Suprapubic skin (tissue), 4 donors: ENCODE results near the gene HABP4.

ENCODE experiments used
- EP300 ChIP-seq: sonication (generic); formaldehyde crosslinking; IDR thresholded peaks from one replicate; pipeline ENCODE4 v1.6.1; 2017; ENCODE audit warnings: antibody characterized with exemption
- POLR2A ChIP-seq, 2 donors: fragments of 450-650 bp; IDR thresholded peaks; one replicate each; pipeline ENCODE4 v1.6.1; 2017; ENCODE audit warnings: antibody characterized with exemption in 2 of 2, mild to moderate bottlenecking in 2 of 2, moderate library complexity in 2 of 2
- POLR2AphosphoS5 ChIP-seq, 3 donors: sonication (generic); formaldehyde crosslinking; IDR thresholded peaks; one replicate each; pipeline ENCODE4 v1.6.1; 2017; ENCODE audit warnings: antibody characterized with exemption in 3 of 3
- TF ChIP-seq, protein P1 (sequence below), 2 donors: fragments of 200-600 bp in 1 of 2; fragments of 450-650 bp in 1 of 2; sonication (generic) in 1 of 2; IDR thresholded peaks; one replicate each; pipeline ENCODE4 v1.5.1; 2016 to 2019; ENCODE audit warnings: antibody characterized with exemption in 2 of 2, mild to moderate bottlenecking in 1 of 2, moderate library complexity in 1 of 2

DNA sequence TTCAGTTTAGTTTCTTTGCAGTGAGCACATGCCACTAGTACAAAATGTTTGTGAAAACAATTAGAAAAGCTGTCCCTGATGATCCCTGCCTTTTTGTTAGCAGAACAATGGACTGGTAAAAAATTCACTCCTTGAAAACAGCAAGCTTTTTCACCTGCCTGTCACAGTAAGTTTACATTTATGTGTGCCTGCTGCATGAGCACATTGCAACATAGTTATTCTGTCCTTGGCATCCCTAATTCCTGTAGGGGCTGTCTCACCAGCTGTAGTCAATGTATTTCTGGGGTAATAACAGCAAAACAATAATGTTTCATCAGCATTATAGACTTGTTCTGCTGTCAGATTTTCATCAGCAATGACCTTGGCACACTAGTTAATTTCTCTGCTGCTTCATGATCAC lies 20.2 kb upstream of the HABP4 start:
- TF ChIP-seq, protein P1, sequence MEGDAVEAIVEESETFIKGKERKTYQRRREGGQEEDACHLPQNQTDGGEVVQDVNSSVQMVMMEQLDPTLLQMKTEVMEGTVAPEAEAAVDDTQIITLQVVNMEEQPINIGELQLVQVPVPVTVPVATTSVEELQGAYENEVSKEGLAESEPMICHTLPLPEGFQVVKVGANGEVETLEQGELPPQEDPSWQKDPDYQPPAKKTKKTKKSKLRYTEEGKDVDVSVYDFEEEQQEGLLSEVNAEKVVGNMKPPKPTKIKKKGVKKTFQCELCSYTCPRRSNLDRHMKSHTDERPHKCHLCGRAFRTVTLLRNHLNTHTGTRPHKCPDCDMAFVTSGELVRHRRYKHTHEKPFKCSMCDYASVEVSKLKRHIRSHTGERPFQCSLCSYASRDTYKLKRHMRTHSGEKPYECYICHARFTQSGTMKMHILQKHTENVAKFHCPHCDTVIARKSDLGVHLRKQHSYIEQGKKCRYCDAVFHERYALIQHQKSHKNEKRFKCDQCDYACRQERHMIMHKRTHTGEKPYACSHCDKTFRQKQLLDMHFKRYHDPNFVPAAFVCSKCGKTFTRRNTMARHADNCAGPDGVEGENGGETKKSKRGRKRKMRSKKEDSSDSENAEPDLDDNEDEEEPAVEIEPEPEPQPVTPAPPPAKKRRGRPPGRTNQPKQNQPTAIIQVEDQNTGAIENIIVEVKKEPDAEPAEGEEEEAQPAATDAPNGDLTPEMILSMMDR (IDR thresholded peaks at IDR 0.05): no peak
- TF ChIP-seq POLR2AphosphoS5 (IDR thresholded peaks at IDR 0.05): no peak
- TF ChIP-seq EP300: no peak
- TF ChIP-seq POLR2A (IDR thresholded peaks at IDR 0.05): no peak
